GM21529 (cell line): ENCODE results near the gene PTH2R.
"Not testable (repeated sequence)": the region's sequence is repeated elsewhere in the genome, so short reads cannot be mapped to it uniquely, and the experiment has no call there.

Experiments
- ATAC-seq: cut with Tn5 transposase; IDR thresholded peaks from one replicate; pipeline ENCODE4 v1.9.1; 2021; ENCODE audit not compliant: unreplicated experiment

Gene PTH2R

GRCh38 chr2:208482453-208483015, 75.9 kb downstream of the PTH2R start:
- not testable (repeated sequence) for ATAC-seq

GRCh38 chr2:208485390-208485789, 78.8 kb downstream of the PTH2R start:
- ATAC-seq = no peak

GRCh38 chr2:208488686-208489564, 82.3 kb downstream of the PTH2R start:
- ATAC-seq = no peak

GRCh38 chr2:208489687-208490086, 83.1 kb downstream of the PTH2R start:
- ATAC-seq = no peak

- ATAC-seq = no peak
Observed at GRCh38 chr2:208490492-208490891, 83.9 kb downstream of the PTH2R start.

GRCh38 chr2:208491641-208492040, 85.0 kb downstream of the PTH2R start:
- ATAC-seq = no peak

GRCh38 chr2:208492069-208492468, 85.5 kb downstream of the PTH2R start:
- ATAC-seq = no peak

GRCh38 chr2:208493186-208493585, 86.6 kb downstream of the PTH2R start:
- no peak for ATAC-seq

- ATAC-seq = no peak
Observed at GRCh38 chr2:208496129-208496528, 89.5 kb downstream of the PTH2R start.

- ATAC-seq = no peak
Observed at GRCh38 chr2:208501206-208501605, 94.6 kb downstream of the PTH2R start.

GRCh38 chr2:208502288-208502687, 95.7 kb downstream of the PTH2R start:
- ATAC-seq = no peak

- not testable (repeated sequence) for ATAC-seq
Observed at GRCh38 chr2:208505365-208505764, 98.8 kb downstream of the PTH2R start.

GRCh38 chr2:208509586-208509985, 103.0 kb downstream of the PTH2R start:
- no peak for ATAC-seq

- ATAC-seq = no peak
Observed at GRCh38 chr2:208511016-208511415, 104.4 kb downstream of the PTH2R start.

- ATAC-seq = no peak
Observed at GRCh38 chr2:208511573-208511972, 105.0 kb downstream of the PTH2R start.

- no peak for ATAC-seq
Observed at GRCh38 chr2:208515099-208515498, 108.5 kb downstream of the PTH2R start.

GRCh38 chr2:208523069-208523468, 116.5 kb downstream of the PTH2R start:
- ATAC-seq = not testable (repeated sequence)

- not testable (repeated sequence) for ATAC-seq
Observed at GRCh38 chr2:208525165-208525564, 118.6 kb downstream of the PTH2R start.

GRCh38 chr2:208529796-208530195, 123.2 kb downstream of the PTH2R start:
- ATAC-seq = no peak

- peak; percentile 73 for ATAC-seq
Observed at GRCh38 chr2:208531361-208531760, 124.8 kb downstream of the PTH2R start.

- ATAC-seq = not testable (repeated sequence)
Observed at GRCh38 chr2:208535578-208535977, 129.0 kb downstream of the PTH2R start.

- ATAC-seq = no peak
Observed at GRCh38 chr2:208541461-208541988, 134.9 kb downstream of the PTH2R start.
